ENCODE results near the gene CDC40. TPM values are rescaled to one million over a fixed set of nuclear protein-coding genes. Genes with fewer than 3 reads are reported as not detected.

Gene CDC40
- total RNA-seq, 4 donors from 2014 or later = 12.3 to 18.6 (median 16.3) TPM

DNA sequence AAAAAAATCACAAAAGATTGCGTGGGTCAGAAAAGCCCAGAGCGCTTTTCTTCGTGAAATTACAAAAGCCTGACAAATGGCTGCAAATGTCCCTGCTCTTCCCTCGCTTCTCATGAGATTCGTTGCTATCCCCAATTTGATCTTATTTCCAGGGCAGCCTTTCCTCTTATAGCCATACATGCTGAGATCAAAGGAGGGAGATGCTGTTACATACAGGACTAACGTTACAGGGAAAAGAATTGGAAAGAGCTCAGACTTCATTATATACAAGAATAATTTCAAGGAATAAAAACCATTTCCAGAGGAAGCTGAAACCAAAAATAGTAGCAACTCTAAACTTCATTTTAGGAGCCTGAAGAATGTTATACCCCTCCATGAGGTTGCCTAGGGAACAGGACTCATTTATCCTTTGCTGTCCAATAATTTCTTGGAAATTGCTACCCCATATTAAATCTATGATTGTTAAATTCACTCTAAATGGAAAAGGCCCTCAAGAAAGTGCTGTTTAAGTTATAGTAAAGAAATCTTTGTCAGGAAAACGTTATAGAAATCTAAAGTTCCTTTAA lies 97.0 kb downstream of the CDC40 start:
- WGBS = 69% methylated on average over 7 of the region's 7 CpGs
- no peak for DNase-seq (ENCODE audit: low spot score in 2 of 2)
- no peaks in the 10 kb centered on the region for H3K4me1 ChIP-seq

More for the DNA sequence above, 97.0 kb downstream of the CDC40 start:
- no peaks in the 10 kb centered on the region for H3K9me3 ChIP-seq
- no peaks in the 10 kb centered on the region for H3K36me3 ChIP-seq
- TF ChIP-seq EP300 (IDR thresholded peaks at IDR 0.05) (no peak), POLR2A (IDR thresholded peaks at IDR 0.05) (no peak), POLR2AphosphoS5 (IDR thresholded peaks at IDR 0.05) (no peak)
- TF ChIP-seq, protein P1, sequence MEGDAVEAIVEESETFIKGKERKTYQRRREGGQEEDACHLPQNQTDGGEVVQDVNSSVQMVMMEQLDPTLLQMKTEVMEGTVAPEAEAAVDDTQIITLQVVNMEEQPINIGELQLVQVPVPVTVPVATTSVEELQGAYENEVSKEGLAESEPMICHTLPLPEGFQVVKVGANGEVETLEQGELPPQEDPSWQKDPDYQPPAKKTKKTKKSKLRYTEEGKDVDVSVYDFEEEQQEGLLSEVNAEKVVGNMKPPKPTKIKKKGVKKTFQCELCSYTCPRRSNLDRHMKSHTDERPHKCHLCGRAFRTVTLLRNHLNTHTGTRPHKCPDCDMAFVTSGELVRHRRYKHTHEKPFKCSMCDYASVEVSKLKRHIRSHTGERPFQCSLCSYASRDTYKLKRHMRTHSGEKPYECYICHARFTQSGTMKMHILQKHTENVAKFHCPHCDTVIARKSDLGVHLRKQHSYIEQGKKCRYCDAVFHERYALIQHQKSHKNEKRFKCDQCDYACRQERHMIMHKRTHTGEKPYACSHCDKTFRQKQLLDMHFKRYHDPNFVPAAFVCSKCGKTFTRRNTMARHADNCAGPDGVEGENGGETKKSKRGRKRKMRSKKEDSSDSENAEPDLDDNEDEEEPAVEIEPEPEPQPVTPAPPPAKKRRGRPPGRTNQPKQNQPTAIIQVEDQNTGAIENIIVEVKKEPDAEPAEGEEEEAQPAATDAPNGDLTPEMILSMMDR (IDR thresholded peaks at IDR 0.05) = no peak
- no peak overlapping the region for H3K27ac ChIP-seq
- H3K27me3 ChIP-seq = no peaks in the 10 kb centered on the region
- no peak overlapping the region for H3K4me3 ChIP-seq

Other genes starting within 250 kb of the CDC40 start
- gene GPR6, start 202.1 kb upstream of the CDC40 start, total RNA-seq = not detected
- 10 to 100 TPM in 1 of 4 donors, 1 to 10 TPM in 3; 5.9 to 10.9 (median 6.2) TPM for gene WASF1, start 757 bp upstream of the CDC40 start, total RNA-seq
- gene METTL24, start 177.9 kb downstream of the CDC40 start, total RNA-seq = 1 to 10 TPM in 1 of 4 donors, under 1 TPM in 1, not detected in 2; 0.45 to 1.7 TPM
- 1 to 10 TPM in 1 of 4 donors, under 1 TPM in 1, not detected in 2; 0.81 to 1.1 TPM for gene DDO, start 235.1 kb downstream of the CDC40 start, total RNA-seq

Data from suprapubic skin (tissue), 4 donors.